SIG-M5 (cell line): ENCODE results near the gene PTK7.

ENCODE experiments used
- DNase-seq: peaks from one replicate; lab custom pipeline; 2025; lab: John Stamatoyannopoulos, UW

The PTK7 gene

DNA sequence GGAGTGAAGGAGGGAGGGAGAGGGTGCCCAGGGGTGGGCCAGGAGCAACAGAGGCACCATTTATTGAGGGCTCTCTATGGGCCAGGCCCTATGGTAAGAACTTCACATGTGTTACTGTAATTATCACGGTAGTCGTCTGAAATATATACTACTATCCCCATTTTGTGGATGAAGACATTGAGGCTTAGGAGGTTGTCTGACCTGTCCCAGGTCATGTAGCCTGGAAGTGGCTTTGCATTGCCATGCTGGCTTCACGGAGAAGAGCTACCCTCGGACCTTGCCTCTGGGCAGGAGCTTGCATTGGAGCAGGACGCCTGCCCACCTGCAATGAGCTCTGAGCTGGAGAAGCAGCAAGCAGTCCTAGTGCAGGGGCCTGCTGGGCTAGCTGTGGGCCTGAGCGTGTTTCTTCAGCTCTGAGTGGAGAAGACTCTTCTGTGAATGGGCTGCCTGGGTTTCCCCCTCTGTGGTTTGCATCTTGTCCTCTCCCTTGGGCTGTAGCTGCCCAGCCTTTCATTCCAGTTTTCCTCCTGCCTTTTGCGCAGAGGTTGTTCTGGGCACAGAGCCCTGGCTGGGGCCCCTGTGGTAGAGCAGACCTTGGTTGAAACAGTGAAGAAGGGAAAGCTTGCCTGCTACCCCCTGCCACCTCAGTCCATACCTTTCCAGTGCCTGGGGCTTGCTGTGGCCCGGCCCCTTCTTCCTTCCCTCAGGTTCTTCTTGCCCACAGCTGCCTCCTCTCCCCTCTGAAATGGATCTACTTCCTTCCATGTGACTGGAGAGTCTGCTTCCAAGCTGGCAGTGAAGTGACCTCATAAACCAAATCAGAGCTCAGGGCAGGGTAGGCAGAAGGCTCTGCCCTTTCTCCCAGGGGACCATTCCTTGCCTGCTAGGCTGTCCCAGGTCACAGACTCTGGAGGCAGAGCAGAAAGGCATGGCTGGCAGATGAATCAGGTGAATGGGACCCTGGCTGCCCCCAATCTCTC is 70.9 kb downstream of the PTK7 start:
- DNase-seq, result no peak

DNA sequence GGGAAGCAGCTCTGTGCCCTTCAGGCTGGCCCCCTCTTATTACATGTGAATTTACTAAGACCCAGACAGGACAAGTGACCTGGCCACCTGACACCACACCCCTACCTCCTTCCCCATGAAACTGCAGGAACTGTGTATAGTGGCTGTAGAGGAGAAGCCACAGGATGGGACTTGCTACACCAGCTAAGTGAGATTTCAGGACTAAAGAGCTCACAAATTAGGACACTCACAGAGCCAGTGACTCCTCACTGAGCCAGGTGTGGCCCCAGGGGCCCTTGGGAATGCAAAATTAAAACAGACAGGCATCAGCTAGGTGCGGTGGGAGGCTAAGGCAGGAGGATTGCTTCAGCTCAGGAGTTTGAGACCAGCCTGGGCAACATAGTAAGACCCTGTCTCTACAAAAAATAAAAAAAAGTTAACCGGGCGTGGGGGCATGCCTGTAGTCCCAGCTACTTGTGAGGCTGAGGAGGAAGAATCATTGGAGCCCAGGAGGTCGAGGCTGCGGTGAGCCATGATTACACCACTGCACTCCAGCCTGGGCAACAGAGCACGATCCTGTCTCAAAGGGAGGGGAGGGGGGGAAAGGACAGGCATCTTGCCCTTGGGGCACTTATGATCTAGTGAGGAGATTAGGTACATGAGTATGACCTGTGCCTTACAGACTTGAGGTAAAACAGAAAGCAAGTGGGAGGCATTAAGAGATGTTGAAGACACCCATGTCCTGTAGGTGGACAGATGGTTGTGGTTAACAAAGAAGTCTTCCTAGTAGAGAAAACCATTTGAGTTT is 71.8 kb downstream of the PTK7 start:
- DNase-seq, result no peak

DNA sequence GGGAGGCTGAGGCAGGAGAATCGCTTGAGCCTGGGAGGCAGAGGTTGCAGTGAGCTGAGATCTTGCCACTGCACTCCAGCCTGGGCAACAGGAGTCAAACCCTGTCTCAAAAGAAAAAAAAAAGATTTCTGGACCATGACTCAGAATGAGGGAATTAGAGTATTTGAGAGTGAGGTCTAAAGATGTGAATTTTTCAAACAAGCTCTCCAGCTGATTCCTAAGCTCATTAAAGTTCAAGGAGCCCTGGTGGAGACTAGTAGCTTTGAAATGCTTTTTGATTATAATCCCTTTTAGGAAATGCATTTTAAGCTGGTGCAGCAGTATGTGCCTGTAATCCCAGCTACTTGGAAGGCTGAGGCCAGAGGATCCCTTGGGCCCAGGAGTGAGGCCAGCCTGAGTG is 73.2 kb downstream of the PTK7 start:
- DNase-seq, result no peak

DNA sequence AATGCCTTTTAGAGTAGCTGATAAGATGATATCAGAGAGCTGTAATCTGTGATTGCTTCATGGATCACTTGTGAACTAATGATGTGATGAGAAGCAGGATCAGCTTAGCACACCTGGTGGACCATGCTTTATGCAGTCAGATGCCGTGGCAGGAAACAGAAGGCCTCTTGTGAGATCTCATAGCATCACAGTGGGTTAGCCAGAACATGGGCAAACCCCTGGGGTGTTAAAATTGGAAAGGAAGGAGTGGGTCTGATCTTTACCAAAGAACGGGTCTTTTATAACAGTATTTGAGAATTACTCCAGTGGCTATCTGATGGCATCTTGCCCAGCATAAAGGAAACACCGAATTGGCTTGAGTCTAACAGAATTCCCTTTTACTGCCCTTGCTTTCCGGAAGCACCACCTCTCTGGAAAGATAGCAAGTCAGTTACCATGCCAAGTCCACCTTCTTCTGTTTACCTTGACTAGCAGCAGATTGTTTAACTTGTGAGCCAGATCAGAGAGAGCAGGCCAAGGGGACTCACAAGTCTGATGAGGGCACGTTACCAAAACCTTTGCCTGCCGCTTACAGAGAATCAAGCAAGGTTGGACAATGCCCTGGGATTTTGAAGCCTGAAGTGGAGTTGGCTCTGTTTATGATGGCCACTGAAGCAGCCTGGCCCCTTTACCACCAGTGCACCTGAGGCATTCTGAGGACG is 74.1 kb downstream of the PTK7 start:
- no peak for DNase-seq

DNA sequence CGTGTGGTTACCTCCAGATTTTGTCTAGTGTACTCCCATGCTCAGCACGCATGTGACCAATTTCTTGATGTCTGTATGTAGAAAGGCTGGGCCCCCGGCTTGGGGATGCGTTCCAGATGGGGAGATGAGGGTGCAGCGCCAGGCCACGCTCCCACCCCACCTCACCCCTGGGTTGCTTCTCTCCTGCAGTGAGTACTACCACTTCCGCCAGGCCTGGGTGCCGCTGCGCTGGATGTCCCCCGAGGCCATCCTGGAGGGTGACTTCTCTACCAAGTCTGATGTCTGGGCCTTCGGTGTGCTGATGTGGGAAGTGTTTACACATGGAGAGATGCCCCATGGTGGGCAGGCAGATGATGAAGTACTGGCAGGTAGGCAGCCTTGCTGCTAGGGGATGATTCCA is 83.5 kb downstream of the PTK7 start:
- no peak for DNase-seq

DNA sequence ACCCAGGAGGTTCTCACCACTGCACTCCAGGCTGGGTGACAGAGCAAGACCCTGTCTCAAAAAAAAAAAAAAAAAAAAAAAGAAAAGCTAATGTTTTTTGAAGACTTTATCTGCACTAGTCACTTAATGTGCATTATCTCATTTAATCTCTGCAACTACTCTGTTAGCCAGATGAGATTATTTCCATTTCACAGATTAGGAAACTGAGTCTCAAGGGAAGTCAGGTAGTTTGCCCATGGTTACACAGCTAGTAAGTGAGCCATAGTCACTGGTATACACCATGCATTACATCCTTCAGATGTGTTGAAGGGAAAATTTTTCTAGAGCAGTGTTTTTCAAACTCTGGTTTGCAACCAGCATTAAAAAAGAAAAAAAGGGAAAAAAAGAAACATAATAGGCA is 87.8 kb downstream of the PTK7 start:
- DNase-seq, result no peak

DNA sequence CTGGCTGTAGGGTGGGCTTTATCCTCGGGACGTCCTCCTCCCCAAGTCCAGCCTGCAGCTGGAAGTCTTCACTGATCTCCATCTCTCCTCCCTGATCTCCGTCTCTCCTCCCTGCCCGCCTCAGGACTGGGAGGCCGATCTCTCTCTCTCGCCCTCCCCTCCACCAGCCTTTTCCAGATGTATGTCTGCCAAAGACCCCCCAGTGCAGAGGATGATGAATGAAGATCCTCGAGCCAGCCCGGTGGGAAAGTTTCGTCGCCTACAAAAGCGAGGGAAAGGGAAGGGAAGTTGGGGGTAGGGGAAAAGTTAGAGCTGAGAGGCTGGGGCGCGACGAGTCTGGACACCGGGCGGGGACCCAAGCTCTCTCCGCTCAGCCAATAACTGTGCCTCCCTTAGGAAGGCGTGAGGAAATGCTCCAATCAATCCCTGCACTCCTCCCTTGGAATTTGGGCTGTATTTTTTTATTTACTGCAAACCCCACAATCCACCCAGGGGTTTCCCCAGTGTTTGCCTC is 94.4 kb downstream of the PTK7 start:
- no peak for DNase-seq

DNA sequence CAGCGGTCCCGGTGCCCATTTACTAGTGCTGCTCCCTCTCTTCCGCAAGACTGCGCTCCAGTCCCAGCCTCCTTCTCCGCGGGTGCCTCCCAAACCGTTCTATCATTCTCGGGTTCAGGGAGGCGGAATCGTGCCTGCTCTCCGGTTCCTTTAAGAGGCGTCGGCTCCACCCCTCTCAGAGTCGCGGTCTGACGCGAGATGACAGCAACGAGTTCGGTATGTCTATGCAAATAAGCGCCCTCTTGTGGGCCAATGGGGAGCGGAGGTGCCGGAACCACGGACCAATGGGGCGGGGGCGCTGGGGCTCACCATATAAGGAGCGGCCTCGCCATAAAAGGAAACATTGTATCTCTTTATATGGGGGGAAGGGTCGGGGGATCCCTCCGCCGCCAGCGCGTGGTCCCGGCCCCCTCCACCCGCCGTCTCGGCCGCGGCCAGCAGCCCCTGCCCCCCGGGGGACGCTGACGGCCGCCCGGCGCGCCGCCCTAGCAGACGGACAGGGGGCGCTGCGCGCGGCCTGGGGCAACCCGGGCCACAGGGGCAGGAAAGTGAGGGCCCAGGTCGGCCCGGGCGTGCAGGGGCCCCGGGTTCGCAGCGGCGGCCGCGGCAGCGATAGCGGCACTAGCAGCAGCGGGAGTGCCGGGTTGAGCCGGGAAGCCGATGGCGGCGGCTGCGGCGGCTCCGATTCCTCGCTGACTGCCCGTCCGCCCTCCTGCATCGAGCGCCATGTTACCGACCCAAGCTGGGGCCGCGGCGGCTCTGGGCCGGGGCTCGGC is 95.0 kb downstream of the PTK7 start, which contains the start of gene SRF:
Gene SRF (plus strand): TSS at position 339 of the 776 bp plus-strand sequence. CDS start 388 bp downstream, at position 727.
- DNase-seq, result peak; percentile 93

DNA sequence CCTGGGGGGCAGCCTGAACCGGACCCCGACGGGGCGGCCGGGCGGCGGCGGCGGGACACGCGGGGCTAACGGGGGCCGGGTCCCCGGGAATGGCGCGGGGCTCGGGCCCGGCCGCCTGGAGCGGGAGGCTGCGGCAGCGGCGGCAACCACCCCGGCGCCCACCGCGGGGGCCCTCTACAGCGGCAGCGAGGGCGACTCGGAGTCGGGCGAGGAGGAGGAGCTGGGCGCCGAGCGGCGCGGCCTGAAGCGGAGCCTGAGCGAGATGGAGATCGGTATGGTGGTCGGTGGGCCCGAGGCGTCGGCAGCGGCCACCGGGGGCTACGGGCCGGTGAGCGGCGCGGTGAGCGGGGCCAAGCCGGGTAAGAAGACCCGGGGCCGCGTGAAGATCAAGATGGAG is 95.6 kb downstream of the PTK7 start:
- no peak for DNase-seq

DNA sequence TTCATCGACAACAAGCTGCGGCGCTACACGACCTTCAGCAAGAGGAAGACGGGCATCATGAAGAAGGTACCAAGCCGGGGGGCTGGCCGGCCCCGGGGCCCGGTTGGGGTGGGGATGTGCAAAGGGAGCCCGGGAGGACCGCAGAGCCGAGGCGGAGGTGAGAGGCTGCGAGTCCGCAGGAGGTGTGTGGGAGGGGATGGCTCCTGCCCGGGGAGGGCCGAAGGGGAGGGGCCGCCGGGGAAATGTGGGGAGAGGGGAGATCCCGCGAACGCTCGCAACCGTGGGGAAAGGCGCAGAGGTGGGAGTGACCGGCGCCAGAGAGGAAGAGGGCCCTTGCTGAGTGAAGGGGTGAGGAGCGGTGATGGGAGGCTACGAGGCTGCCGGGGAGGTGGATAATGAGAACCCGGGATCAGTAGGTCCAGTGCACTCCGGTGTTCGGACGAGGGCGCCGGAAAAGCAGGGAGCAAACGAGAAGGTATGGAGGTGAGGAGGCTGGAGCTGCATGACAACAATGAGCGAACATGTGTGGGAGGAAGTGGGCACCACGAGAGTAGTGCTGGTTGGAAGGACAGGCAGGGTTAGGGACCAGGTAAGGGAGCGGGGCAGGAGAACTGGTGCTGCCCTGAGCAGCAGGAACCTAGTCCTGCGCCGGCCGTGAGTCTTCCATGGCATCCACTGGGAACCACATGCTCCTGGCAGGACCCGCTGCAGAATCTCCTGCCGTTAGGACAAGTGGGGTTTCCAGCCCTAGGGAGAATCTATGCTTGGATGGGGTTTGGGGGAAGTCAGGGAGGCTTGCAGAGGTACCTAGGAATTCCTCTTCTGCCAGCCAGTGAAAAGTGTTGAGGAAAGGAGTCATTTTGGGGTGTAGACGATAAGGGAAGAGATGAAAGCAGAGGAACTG is 96.2 kb downstream of the PTK7 start:
- DNase-seq, result no peak

DNA sequence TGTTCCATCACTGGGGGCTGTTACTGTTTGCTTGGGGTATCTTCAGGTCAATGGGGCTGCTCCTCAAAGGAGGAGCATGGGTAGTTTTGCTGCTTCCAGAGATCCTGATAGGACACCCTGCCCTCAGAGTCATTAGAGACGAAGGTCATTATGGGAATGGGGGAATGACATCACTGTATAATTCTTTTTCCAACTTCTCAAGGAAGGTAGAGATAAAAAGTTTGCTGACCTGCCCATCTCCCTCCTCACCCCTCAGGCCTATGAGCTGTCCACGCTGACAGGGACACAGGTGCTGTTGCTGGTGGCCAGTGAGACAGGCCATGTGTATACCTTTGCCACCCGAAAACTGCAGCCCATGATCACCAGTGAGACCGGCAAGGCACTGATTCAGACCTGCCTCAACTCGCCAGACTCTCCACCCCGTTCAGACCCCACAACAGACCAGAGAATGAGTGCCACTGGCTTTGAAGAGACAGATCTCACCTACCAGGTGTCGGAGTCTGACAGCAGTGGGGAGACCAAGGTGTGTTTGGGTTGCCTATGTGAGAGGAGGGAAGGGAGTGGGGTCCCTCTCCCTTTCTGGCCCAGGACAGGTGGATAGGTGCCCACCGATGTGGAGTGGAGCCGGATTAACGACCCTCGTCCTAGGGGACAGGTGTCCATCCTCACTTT is 97.6 kb downstream of the PTK7 start:
- DNase-seq, result no peak

DNA sequence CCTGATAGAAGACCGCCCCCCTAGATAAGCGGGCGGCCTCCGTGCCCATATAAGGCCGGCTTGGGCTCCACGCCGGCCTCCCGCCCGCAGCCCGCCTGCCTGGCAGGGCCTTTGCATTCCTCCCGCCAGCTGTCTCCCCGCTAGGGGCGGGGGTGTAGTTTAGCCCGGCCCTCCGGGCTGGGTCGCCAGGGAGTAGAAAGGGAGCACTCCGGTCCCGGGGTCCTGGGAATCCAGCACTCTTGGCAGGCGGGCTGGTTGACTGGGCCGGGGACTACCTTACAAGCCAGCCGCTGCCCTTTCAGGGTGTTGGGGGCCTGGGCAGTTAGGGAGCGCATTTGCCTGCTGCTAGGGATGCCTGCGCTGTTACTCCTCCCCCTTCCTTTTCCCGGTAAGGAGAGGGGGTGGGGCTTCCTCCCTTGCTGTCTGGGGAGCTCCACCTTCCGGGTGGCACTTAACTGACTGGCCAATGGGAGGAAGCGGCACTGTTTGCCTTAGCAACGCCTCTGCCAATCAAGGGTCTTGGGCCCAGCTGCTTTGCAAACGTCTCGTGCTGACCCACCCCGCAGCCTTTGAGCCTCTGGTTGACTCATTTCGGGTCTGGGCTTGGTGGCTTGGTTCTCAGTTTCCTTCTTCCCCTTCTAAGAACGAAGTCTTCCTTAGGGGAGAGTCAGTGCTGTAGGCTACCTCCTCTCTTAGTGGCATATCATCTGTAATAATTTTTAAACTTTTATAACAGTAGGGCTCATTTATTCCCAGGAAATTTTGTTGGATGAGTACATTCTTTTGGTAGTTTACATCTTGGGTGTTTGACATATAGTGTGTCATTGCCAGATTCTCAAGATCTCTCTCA is 98.4 kb downstream of the PTK7 start:
- peak; percentile 92 for DNase-seq

DNA sequence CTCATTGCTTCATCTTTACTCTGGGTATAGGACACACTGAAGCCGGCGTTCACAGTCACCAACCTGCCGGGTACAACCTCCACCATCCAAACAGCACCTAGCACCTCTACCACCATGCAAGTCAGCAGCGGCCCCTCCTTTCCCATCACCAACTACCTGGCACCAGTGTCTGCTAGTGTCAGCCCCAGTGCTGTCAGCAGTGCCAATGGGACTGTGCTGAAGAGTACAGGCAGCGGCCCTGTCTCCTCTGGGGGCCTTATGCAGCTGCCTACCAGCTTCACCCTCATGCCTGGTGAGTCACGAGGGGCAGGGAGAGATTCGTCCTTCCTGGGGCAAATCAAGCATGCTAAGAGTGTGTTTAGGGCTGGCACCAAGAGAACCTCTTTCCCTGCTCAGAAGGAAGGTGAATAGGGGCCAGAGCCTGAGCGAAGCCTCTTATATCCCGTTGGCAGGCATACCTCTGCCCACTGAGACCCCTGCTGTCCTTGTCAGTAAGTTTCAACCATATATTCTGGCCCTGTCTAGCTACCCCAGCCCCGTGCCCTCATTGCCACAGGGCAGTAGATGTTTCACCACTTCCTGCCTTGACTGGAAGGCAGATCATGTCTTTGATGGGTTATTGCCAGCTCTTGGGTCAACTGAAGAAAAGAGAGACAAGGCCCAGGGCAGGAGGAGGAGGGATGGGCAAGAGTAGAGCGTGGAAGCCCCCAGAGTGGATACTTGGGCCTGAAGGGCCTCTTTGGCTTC is 99.7 kb downstream of the PTK7 start:
- DNase-seq, result no peak

DNA sequence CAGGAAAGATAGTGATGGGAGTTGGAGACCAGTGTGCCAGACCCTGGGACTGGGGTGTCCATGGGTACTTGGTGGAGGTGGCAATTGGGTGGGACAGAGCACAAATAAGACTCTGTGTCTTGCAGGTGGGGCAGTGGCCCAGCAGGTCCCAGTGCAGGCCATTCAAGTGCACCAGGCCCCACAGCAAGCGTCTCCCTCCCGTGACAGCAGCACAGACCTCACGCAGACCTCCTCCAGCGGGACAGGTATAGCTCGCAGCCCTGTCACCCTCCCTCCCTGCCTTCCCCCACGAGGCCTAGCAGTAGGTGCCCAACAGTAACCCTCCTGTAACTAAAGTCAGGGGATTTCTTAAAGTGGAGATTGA is 100.3 kb downstream of the PTK7 start:
- DNase-seq, result no peak

DNA sequence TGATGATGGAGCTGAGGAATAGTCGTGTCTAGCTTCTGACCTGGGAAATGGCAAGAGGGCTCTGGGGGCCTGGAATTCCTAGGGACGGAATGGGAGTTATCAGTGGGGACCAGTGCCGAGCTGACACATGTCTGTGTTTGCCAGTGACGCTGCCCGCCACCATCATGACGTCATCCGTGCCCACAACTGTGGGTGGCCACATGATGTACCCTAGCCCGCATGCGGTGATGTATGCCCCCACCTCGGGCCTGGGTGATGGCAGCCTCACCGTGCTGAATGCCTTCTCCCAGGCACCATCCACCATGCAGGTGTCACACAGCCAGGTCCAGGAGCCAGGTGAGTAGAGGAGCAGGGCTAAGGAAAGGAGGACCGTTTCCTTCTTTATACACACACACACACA is 102.0 kb downstream of the PTK7 start:
- DNase-seq, result no peak

DNA sequence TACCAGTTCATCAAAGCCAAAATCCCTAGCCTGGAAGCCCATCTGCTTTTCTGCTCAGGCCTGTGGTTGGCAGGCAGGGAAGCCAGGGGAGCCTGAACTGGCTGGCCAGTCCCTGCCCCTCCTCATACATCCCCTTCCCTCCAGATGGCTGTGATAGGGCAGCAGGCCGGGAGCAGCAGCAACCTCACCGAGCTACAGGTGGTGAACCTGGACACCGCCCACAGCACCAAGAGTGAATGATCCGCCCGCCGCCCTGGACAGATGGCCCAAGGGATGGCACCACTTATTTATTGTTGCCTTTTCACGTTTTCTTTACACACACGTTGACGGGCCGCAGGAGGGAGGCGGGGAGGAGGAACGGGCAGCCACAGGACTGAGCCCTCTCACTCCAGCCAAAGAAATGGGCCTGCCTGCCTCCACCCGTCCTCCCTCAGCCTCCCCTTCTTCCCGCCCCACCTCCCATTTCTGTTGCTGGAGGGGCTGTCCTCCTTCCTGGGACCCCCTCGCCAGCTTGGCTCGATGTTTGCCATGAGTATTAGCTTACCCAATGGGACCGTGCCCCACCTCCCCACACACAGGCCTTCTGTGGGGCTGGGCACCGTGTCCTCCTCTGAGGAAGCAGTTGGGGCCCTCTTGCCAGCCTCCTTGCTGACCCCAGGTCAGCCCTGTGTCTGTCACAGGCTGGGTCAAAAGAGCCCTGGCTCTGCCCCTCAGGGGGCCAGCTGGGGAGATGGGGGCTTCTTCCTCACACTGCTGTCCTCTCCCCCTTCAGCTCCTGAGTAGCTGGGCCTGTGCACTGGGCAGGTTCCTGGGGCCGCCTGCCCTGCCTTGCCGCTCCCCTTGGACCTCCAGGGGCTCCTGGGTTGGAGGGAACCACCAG is 103.1 kb downstream of the PTK7 start:
- no peak for DNase-seq

DNA sequence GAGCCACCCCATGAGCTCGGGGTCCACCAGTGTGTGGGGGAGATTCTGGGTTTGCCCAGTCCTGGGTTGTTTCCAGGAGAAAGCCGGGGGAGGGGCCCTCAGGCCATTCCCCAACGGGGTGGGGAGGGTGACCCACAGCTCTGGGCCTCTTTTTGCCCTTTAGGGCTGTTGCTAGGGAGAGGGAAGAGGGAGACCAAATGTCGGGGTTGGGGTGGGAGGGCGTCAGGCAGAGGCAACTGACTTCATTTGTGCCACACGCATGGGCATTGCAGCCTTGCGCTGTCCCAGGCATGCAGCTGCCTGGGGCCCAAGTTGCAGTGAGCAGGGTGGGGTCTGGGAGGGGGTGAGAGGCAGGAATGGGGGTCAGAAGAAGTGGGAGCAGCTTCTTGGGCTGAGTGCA is 103.9 kb downstream of the PTK7 start:
- DNase-seq, result no peak
